Suprapubic skin (tissue), 4 donors: ENCODE measurements around the gene SUGCT.

ENCODE experiments used
- POLR2A ChIP-seq, 2 donors: fragments of 450-650 bp; IDR thresholded peaks; one replicate each; pipeline ENCODE4 v1.6.1; 2017; ENCODE audit warnings: antibody characterized with exemption in 2 of 2, mild to moderate bottlenecking in 2 of 2, moderate library complexity in 2 of 2
- POLR2AphosphoS5 ChIP-seq, 3 donors: sonication (generic); formaldehyde crosslinking; IDR thresholded peaks; one replicate each; pipeline ENCODE4 v1.6.1; 2017; ENCODE audit warnings: antibody characterized with exemption in 3 of 3
- TF ChIP-seq, protein P1 (sequence below), 2 donors: fragments of 200-600 bp in 1 of 2; fragments of 450-650 bp in 1 of 2; sonication (generic) in 1 of 2; IDR thresholded peaks; one replicate each; pipeline ENCODE4 v1.5.1; 2016 to 2019; ENCODE audit warnings: antibody characterized with exemption in 2 of 2, mild to moderate bottlenecking in 1 of 2, moderate library complexity in 1 of 2

DNA sequence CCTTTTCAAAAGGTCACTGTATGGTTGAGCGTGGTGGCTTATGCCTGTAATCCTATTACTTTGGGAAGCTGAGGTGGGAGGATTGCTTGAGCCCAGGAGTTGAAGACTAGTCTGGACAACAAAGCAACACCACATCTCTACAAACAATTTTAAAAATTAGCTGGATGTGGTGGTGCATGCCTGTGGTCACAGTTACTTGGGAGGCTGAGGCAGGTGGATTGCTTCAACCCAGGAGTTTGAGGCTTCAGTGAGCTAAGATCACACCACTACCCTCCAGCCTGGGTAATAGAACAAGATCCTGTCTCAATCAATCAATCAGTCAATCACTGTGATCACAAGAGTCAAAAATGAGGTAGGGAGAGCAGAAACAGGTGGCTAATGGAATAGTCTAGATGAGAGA, 97.0 kb downstream of the SUGCT start:
- TF ChIP-seq, protein P1, sequence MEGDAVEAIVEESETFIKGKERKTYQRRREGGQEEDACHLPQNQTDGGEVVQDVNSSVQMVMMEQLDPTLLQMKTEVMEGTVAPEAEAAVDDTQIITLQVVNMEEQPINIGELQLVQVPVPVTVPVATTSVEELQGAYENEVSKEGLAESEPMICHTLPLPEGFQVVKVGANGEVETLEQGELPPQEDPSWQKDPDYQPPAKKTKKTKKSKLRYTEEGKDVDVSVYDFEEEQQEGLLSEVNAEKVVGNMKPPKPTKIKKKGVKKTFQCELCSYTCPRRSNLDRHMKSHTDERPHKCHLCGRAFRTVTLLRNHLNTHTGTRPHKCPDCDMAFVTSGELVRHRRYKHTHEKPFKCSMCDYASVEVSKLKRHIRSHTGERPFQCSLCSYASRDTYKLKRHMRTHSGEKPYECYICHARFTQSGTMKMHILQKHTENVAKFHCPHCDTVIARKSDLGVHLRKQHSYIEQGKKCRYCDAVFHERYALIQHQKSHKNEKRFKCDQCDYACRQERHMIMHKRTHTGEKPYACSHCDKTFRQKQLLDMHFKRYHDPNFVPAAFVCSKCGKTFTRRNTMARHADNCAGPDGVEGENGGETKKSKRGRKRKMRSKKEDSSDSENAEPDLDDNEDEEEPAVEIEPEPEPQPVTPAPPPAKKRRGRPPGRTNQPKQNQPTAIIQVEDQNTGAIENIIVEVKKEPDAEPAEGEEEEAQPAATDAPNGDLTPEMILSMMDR (IDR thresholded peaks at IDR 0.05), result no peak
- TF ChIP-seq POLR2A (IDR thresholded peaks at IDR 0.05) (no peak), POLR2AphosphoS5 (IDR thresholded peaks at IDR 0.05) (no peak)
